GM18499 (cell line): Measurements from ENCODE around the gene FBXO41.

Source experiments
- ATAC-seq: cut with Tn5 transposase; IDR thresholded peaks from one replicate; pipeline ENCODE4 v1.9.1; 2021; ENCODE audit warnings: moderate number of reproducible peaks; ENCODE audit not compliant: insufficient read depth, unreplicated experiment

Gene FBXO41

DNA sequence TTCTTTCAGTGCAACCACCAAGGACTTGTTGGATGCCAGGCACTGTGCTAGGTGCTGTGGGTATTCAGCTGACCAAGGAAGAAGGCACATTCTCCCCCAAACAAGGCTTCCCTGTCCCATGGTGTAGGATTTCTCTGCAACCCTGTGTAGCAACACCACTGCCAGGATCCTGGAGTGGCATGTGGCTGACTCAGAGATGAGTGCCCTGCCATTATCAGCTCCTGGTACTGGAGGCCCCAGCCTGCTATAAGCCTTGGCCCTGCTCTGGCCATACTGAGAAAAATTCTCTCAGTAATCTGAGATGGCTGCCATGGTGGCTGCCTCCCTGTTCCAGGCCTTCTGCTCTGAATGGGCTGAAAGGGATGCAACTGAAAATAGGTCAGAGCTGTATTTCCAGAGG is 66.0 kb downstream of the FBXO41 start:
- ATAC-seq = no peak

DNA sequence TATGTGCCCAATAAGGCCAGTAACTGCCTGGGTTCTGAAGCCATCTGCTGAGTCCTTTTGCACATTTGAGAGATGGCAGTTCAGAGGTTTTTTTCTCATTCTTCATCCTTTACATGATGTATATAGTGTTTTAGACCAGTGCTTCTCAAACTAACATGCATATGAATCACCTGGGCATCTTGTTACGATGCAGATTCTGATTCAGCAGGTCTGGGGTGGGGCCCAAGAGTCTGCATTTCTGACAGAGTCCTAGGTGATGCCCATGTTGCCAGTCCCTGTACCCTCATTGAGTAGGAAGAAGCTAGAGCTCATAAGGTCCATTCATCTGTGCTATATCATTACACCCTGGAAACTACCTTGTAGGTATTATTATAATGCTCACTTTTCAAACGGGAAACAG is 66.5 kb downstream of the FBXO41 start:
- no peak for ATAC-seq

DNA sequence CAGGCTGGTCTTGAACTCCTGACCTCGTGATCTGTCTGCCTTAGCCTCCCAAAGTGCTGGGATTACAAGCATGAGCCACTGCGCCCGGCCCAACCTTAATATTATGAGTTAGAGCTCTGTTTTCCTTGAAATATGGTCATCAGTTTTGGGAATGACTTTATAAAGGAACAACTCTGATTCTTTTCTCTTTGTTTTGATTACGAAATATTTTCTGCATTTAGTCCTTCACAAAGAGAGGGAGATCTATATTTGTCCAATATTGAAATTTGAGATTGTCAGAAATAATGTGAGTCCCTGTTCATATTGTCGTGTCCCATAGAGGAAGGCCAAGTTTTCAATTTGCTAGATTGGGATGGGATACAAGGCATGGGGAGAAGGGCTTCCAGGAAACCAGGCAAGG is 67.1 kb downstream of the FBXO41 start:
- no peak for ATAC-seq

DNA sequence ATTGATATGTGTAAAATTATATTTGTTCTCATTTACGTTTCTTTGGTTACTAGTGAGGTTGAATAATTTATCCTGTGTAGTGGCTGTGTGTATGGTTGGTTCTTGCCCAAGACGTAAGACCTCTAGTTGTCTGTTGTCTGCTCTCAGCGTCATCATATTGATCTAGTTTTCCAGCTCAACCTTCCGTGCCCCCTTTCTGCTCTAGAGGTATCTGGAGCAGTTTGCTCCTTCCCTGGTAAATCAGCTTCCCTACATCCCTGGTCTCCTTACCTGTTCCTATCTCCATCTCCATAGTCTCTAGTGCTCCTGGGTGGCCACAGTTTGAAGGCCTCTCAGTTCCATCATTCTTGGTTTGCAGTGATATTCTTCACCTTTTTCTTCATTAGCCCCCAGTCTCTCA is 69.0 kb downstream of the FBXO41 start:
- ATAC-seq = no peak

DNA sequence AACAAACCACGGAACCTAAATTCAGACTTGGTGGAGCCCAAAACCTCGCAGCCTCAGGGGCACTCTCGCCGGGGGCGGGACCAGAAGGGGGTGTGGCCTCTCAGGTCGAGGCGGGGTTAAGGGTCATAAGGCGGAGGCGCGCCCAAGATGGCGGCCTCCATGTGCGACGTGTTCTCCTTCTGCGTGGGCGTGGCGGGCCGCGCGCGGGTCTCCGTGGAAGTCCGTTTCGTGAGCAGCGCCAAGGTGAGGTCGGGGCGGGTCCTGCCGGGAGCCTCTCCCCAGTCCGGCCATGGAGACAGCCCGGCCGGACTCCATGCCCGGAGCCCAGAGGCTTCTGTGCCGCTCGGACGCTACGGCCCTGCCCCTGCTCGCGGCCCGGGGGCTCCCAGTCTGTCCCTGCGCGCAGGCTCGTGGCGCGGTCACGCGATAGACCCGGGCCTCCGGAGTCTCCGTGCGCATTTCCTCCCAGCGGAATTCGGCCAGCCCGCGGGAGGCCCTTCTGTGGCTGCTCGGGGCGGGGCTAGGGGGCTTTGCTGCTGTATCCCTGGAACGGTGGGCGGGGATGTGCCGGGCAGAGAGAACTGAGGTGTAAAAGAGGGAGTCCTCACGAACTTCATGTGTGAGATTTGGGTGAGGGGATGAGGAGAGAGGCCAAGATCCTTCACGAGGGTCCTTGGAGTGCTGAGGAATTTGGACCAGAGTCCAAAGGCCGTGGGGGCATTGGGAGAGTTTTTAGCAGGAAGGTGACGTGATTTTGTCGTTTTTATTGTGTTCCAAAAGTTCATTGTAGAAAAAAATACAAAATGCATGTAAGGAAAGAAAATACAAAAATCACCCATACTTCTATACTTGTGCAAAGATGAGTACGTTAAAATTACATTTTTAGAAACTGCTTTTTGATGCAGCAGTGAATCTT is 69.9 kb downstream of the FBXO41 start, which contains the start of gene SMYD5:
Gene SMYD5, plus strand, starts transcription at position 126 of the 916 bp plus-strand sequence. Its CDS starts 22 bp downstream, at position 148.
- ATAC-seq = peak; percentile 76

- peak; percentile 54 for ATAC-seq
Observed at GRCh38 chr2:73212448-73213176, 71.7 kb downstream of the FBXO41 start.

GRCh38 chr2:73212098-73212447 is 72.2 kb downstream of the FBXO41 start:
- ATAC-seq = no peak

DNA sequence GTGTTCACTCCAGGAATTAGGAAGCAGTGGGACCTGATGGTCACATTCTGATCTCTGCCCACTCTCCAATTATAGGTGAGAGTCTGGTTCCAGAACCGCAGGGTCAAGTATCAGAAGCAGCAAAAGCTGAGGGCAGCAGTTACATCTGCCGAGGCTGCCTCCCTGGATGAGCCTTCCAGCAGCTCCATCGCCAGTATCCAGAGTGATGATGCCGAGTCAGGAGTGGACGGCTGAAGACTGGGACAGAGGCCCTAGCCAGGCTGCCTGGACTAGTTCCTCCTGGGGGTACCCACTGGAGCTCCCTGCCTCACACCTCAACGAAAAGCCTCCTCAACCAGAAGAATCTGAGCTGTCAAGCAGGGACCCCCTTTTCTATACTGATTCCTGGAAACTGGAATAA is 73.6 kb downstream of the FBXO41 start:
- ATAC-seq = no peak

DNA sequence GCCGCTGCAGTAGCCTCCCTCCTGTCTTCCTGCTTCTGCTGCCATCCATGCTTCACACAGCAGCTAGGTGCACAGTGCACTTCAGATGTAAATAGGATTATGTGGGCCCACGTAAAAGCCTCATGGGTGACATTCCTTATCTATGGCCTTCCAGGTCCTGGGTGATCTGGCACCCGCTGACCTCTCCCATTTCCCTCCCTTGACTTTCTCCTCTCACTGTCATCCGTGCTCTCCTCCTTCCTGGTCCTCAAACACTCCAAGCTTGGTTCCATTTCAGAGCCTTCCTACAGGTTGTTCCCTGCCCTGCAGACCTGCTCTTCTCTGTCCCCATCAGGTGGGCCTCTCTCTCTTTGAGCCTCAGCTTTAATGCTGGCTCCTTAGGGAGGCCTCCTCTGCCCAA is 74.3 kb downstream of the FBXO41 start:
- no peak for ATAC-seq

DNA sequence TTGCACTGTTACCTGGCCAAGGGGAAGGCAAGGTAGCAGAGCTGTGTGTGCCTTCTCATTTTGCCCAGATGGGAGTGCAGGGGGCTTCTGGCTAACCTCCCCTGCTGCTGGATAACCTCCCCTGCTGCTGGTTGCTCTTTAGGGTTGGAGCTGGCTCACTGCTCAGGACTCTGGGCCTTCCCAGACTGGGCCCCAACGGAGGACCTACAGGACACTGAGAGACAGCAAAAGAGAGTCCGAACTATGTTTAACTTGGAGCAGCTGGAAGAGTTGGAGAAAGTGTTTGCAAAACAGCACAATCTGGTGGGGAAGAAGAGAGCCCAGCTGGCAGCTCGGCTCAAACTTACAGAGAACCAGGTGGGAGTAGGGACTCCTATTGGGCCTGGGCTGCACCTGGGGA is 76.0 kb downstream of the FBXO41 start:
- no peak for ATAC-seq

- no peak for ATAC-seq
Observed at GRCh38 chr2:73205611-73206010, 78.7 kb downstream of the FBXO41 start.
